ENCODE data around the gene SSH2. TPM values are rescaled to one million over a fixed set of nuclear protein-coding genes. Genes with fewer than 3 reads are reported as not detected.

The SSH2 gene
- total and polyA plus RNA-seq, 2 of the 13 experiments (the other 11 are each of a cell fraction or from before 2014, with no cell fraction given) = 6.0 to 6.4 TPM

- TF ChIP-seq XRCC5 (optimal IDR thresholded peaks at IDR 0.05; ENCODE audit: low read length) (peak; percentile 48), YY1 (IDR thresholded peaks at IDR 0.05; ENCODE audit: insufficient read depth, insufficient replicate concordance, low read depth, low read length) (peak; percentile 53), KDM5B (CRISPR knock-in tag; IDR thresholded peaks at IDR 0.05; ENCODE audit: borderline replicate concordance) (peak; percentile 24; the same call in 1 of the 2 replicates), ZNF230 (CRISPR knock-in tag; IDR thresholded peaks at IDR 0.05) (0 out of 2 replicates have a peak, but pooled peaks have one; percentile 16), PHF21A (CRISPR knock-in tag; IDR thresholded peaks at IDR 0.05) (no peak), SIN3A (IDR thresholded peaks at IDR 0.05; ENCODE audit: borderline replicate concordance, low read depth, low read length) (peak; percentile 83; the same call in 1 of the 2 replicates), ZNF766 (CRISPR knock-in tag; IDR thresholded peaks at IDR 0.05; ENCODE audit: borderline replicate concordance) (no peak), ZNF678 (CRISPR knock-in tag; IDR thresholded peaks at IDR 0.05) (0 out of 2 replicates have a peak, but pooled peaks have one; percentile 24), ZSCAN20 (CRISPR knock-in tag; IDR thresholded peaks at IDR 0.05; ENCODE audit: borderline replicate concordance) (no peak), ONECUT2 (CRISPR knock-in tag; IDR thresholded peaks at IDR 0.05) (no peak), TBX2 (CRISPR knock-in tag; IDR thresholded peaks at IDR 0.05; ENCODE audit: borderline replicate concordance) (peak; percentile 27; the same call in 1 of the 2 replicates), ZNF382 (CRISPR knock-in tag; IDR thresholded peaks at IDR 0.05; ENCODE audit: borderline replicate concordance) (no peak), ERF (CRISPR knock-in tag; IDR thresholded peaks at IDR 0.05) (0 out of 2 replicates have a peak, but pooled peaks have one; percentile 40), KAT7 (CRISPR knock-in tag; IDR thresholded peaks at IDR 0.05; ENCODE audit: borderline replicate concordance) (peak; percentile 86; the same call in 1 of the 2 replicates), MEIS1 (CRISPR knock-in tag; IDR thresholded peaks at IDR 0.05; ENCODE audit: borderline replicate concordance) (peak; percentile 2; the same call in 1 of the 2 replicates), NFKB2 (CRISPR knock-in tag; IDR thresholded peaks at IDR 0.05; ENCODE audit: borderline replicate concordance) (peak; percentile 56; the same call in 1 of the 2 replicates), TAF1 (CRISPR knock-in tag; IDR thresholded peaks at IDR 0.05) (peak; percentile 50; the same call in 1 of the 2 replicates), ZFP36 (IDR thresholded peaks at IDR 0.05; ENCODE audit: borderline replicate concordance, low read depth, low read length, partially characterized antibody) (no peak), ZMYM3 (CRISPR knock-in tag; IDR thresholded peaks at IDR 0.05) (no peak), ZNF710 (CRISPR knock-in tag; IDR thresholded peaks at IDR 0.05; ENCODE audit: borderline replicate concordance) (no peak), ZNF687 (CRISPR knock-in tag; IDR thresholded peaks at IDR 0.05) (peak; percentile 82), ZNF292 (CRISPR knock-in tag; IDR thresholded peaks at IDR 0.05; ENCODE audit: borderline replicate concordance, low read depth) (0 out of 2 replicates have a peak, but pooled peaks have one; percentile 20), SNAPC2 (CRISPR knock-in tag; IDR thresholded peaks at IDR 0.05) (no peak)
These were observed at the start of gene SSH2 (continued) for GRCh38 chr17:29929533-29930408.

Data from HepG2 (cell line).